Gastrocnemius medialis (tissue), 4 donors: ENCODE results near the gene GREB1.

ENCODE experiments used
- CTCF ChIP-seq, 5 experiments: fragments of 450-650 bp in 3 of 5; fragments of 200-600 bp in 2 of 5; sonication (generic) in 2 of 5; IDR thresholded peaks in 4 of 5; conservative IDR thresholded peaks in 1 of 5; 1 replicate in 4 of 5; 2 replicates in 1 of 5; pipeline ENCODE4 v1.5.1; 2016 to 2019; ENCODE audit warnings: antibody characterized with exemption in 5 of 5, mild to moderate bottlenecking in 3 of 5, moderate library complexity in 3 of 5
- POLR2A ChIP-seq, 2 donors: fragments of 450-650 bp; IDR thresholded peaks; one replicate each; pipeline ENCODE4 v1.6.1; 2017; ENCODE audit warnings: antibody characterized with exemption in 2 of 2, mild to moderate bottlenecking in 2 of 2, moderate library complexity in 2 of 2

- peak in 1 of 5 experiments; percentile 16 for TF ChIP-seq CTCF (IDR thresholded peaks at IDR 0.05 in 4 of 5, conservative IDR thresholded peaks at IDR 0.05 in 1 of 5)
- TF ChIP-seq POLR2A (IDR thresholded peaks at IDR 0.05), result no peak
These were observed 125.2 kb downstream of the GREB1 start for GRCh38 chr2:11659115-11659475.
